Measurements from ENCODE around the gene HS1BP3. TPM values are rescaled to one million over a fixed set of nuclear protein-coding genes. Genes with fewer than 3 reads are reported as not detected.

HS1BP3 gene
- total and polyA plus RNA-seq, 2 experiments from 2014 or later, result 13.5 to 20.3 TPM

- Histone ChIP-seq H3K36me3 (no peaks in the 10 kb centered on the region), H3K27me3 (no peaks in the 10 kb centered on the region), H3K9me3 (ENCODE audit: low read depth) (no peaks in the 10 kb centered on the region), H3K27ac (no peak overlapping the region), H3K4me3 (no peak overlapping the region), H3K4me1 (ENCODE audit: low read depth) (peaks cover 6% of the 10 kb centered on the region)
- TF ChIP-seq CTCF (IDR thresholded peaks at IDR 0.05; ENCODE audit: low read depth, low read length), result no peak
- DNase-seq (ENCODE audit: low read depth in 1 of 2, low spot score in 1 of 2), result no peak
Observed at GRCh38 chr2:20630967-20631366, 19.9 kb downstream of the HS1BP3 start.

GRCh38 chr2:20629581-20630171 lies 21.2 kb downstream of the HS1BP3 start:
- no peak for DNase-seq (ENCODE audit: low read depth in 1 of 2, low spot score in 1 of 2)

GRCh38 chr2:20629181-20629580 lies 21.7 kb downstream of the HS1BP3 start:
- H3K9me3 ChIP-seq (ENCODE audit: low read depth), result no peaks in the 10 kb centered on the region
- no peaks in the 10 kb centered on the region for H3K27me3 ChIP-seq
- H3K4me3 ChIP-seq, result no peak overlapping the region
- no peak for TF ChIP-seq CTCF (IDR thresholded peaks at IDR 0.05; ENCODE audit: low read depth, low read length)
- H3K36me3 ChIP-seq, result no peaks in the 10 kb centered on the region
- no peaks in the 10 kb centered on the region for H3K4me1 ChIP-seq (ENCODE audit: low read depth)
- no peak for DNase-seq (ENCODE audit: low read depth in 1 of 2, low spot score in 1 of 2)
- no peak overlapping the region for H3K27ac ChIP-seq

More at GRCh38 chr2:20629581-20630171, 21.2 kb downstream of the HS1BP3 start:
- H3K4me1 ChIP-seq (ENCODE audit: low read depth), result no peaks in the 10 kb centered on the region
- no peaks in the 10 kb centered on the region for H3K36me3 ChIP-seq
- H3K27ac ChIP-seq, result no peak overlapping the region
- no peaks in the 10 kb centered on the region for H3K27me3 ChIP-seq
- no peak overlapping the region for H3K4me3 ChIP-seq
- no peak for TF ChIP-seq CTCF (IDR thresholded peaks at IDR 0.05; ENCODE audit: low read depth, low read length)
- no peaks in the 10 kb centered on the region for H3K9me3 ChIP-seq (ENCODE audit: low read depth)

GRCh38 chr2:20627712-20628380 lies 23.1 kb downstream of the HS1BP3 start:
- Histone ChIP-seq H3K36me3 (no peaks in the 10 kb centered on the region), H3K9me3 (ENCODE audit: low read depth) (no peaks in the 10 kb centered on the region), H3K27ac (no peak overlapping the region), H3K4me1 (ENCODE audit: low read depth) (peaks cover 8% of the 10 kb centered on the region), H3K4me3 (no peak overlapping the region), H3K27me3 (no peaks in the 10 kb centered on the region)
- DNase-seq (ENCODE audit: low read depth in 1 of 2, low spot score in 1 of 2), result no peak
- no peak for TF ChIP-seq CTCF (IDR thresholded peaks at IDR 0.05; ENCODE audit: low read depth, low read length)

GRCh38 chr2:20626698-20627513 lies 24.0 kb downstream of the HS1BP3 start:
- Histone ChIP-seq H3K4me3 (no peak overlapping the region), H3K36me3 (no peaks in the 10 kb centered on the region), H3K27me3 (no peaks in the 10 kb centered on the region), H3K4me1 (ENCODE audit: low read depth) (peaks cover 10% of the 10 kb centered on the region), H3K27ac (no peak overlapping the region), H3K9me3 (ENCODE audit: low read depth) (no peaks in the 10 kb centered on the region)
- no peak for TF ChIP-seq CTCF (IDR thresholded peaks at IDR 0.05; ENCODE audit: low read depth, low read length)
- DNase-seq (ENCODE audit: low read depth in 1 of 2, low spot score in 1 of 2), result no peak
